Measurements from ENCODE around the gene PARP6. TPM values are rescaled to one million over a fixed set of nuclear protein-coding genes. Genes with fewer than 3 reads are reported as not detected.

Gene PARP6
- total and polyA plus RNA-seq, 8 donors, result 31.1 to 178 (median 44.0) TPM

DNA sequence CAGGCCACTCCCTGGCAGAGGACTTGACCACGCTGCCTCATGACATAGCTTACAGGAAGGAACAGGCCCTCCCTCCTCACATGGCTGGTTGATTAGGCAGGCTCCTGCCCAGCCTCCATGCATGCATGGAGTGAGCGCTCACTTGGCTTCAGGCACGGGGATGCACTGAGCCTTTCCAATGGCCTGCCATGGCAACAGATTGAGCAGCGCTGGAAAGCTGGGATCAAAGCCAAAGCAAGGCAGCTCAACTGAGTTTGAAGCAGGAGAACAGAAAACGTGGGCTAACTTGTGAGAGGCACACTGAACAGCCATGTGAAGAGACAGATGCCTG, 68.9 kb downstream of the PARP6 start:
- no peak overlapping the region for H3K27ac ChIP-seq
- WGBS, 2 donors, result 54 to 55% methylated on average over 5 of the region's 5 CpGs
- ATAC-seq, result peak; percentile 29 to 75 (median 54)
- TF ChIP-seq CTCF (IDR thresholded peaks at IDR 0.05), result no peak
- no peak for FAIRE-seq
- no peaks in the 10 kb centered on the region for H3K4me1 ChIP-seq
- no peaks in the 10 kb centered on the region for H3K9me3 ChIP-seq
- H3K4me3 ChIP-seq, result no peak overlapping the region
- intact Hi-C loops (cut with DNase I), result no loop called here
- H3K27me3 ChIP-seq, result no peaks in the 10 kb centered on the region
- peaks cover 3 to 71% (median 40%) of the 10 kb centered on the region in 3 donors for H3K36me3 ChIP-seq
- DNase-seq, result peak in 3 of 6 donors; percentile 41 to 65 (median 50)

DNA sequence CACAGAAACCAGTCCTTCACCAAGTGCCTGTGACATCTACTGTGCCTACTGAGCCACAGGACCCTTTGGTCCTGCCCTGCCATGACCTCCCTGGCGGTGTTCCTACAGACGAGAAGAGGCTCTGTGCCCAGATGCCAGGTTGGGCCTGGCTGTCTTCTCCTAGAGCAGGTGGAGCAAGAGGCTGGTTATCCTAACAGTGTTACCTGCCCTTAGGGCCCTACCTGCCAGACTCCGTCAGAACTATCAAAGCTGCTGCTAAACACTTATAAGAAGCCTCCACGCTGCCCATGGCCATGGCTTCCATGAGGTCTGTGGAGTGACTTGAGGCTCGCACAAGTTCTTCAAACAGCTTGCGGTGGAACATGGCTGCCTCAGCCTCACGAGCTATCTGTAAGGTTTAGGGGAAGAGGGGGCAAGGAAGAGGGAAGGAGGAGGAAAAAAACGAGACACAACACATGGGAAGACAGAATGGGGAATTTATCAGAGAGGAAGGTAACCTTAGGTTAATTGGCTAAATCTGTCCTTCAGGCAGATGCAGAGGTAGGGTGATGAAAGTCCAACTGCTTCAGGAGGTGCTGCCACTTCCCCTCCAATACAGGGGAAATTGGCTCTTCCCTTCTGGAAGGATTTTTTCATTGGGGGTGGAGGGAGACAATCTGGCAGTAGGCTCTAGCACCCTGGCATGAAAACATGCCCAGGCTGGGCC, 69.4 kb downstream of the PARP6 start:
- Histone ChIP-seq H3K4me3 (no peak overlapping the region), H3K27me3 (no peaks in the 10 kb centered on the region), H3K9me3 (no peaks in the 10 kb centered on the region), H3K27ac (peak overlapping the region in 1 of 4 donors; percentile 10), H3K4me1 (no peaks in the 10 kb centered on the region), H3K36me3 (peaks cover 3 to 68% (median 36%) of the 10 kb centered on the region in 3 donors)
- no peak for TF ChIP-seq CTCF (IDR thresholded peaks at IDR 0.05)
- DNase-seq, result no peak
- WGBS, 2 donors, result 87% methylated on average over 8 of the region's 8 CpGs
- intact Hi-C loops (cut with DNase I), result no loop called here
- ATAC-seq, result no peak
- FAIRE-seq, result no peak

GRCh38 chr15:72202302-72202701, 70.1 kb downstream of the PARP6 start:
- no peak for TF ChIP-seq CTCF (IDR thresholded peaks at IDR 0.05)
- no peak overlapping the region for H3K4me3 ChIP-seq
- WGBS, 2 donors, result 92 to 95% methylated on average over 13 of the region's 13 CpGs
- no peak overlapping the region for H3K27ac ChIP-seq
- FAIRE-seq (no peak), DNase-seq (no peak), ATAC-seq (no peak)
- intact Hi-C loops (cut with DNase I), result no loop called here
- H3K9me3 ChIP-seq, result no peaks in the 10 kb centered on the region
- no peaks in the 10 kb centered on the region for H3K4me1 ChIP-seq
- no peaks in the 10 kb centered on the region for H3K27me3 ChIP-seq
- H3K36me3 ChIP-seq, result peaks cover 3 to 64% (median 33%) of the 10 kb centered on the region in 3 donors

- 80 to 85% methylated on average over 3 of the region's 3 CpGs for WGBS, 2 donors
- H3K36me3 ChIP-seq, result peaks cover 3 to 56% (median 25%) of the 10 kb centered on the region in 3 donors
- ATAC-seq (no peak), DNase-seq (no peak), FAIRE-seq (no peak)
- H3K27ac ChIP-seq, result no peak overlapping the region
- intact Hi-C loops (cut with DNase I), result no loop called here
- H3K27me3 ChIP-seq, result peaks cover 0 to 3% (median 0%) of the 10 kb centered on the region in 4 donors
- H3K4me1 ChIP-seq, result no peaks in the 10 kb centered on the region
- H3K9me3 ChIP-seq, result no peaks in the 10 kb centered on the region
- H3K4me3 ChIP-seq, result no peak overlapping the region
- TF ChIP-seq CTCF (IDR thresholded peaks at IDR 0.05), result no peak
These were observed 70.9 kb downstream of the PARP6 start for GRCh38 chr15:72201391-72201921.

Data from pancreas (tissue), 10 donors.